IMR-90 (cell line): ENCODE data around the gene CDCA4. TPM values are rescaled to one million over a fixed set of nuclear protein-coding genes. Genes with fewer than 3 reads are reported as not detected.

Experiments
- ATAC-seq: fragments of 200-7000 bp; cut with Tn5 transposase; 2 replicates; pipeline ENCODE4 v1.9.1; 2020; ENCODE audit warnings: low read depth, mild to moderate bottlenecking, moderate library complexity
- BruUV-seq: library from RNA; stranded (reverse); fragments of 400-500 nt; replicated peaks from 2 replicates; lab custom pipeline; 2021; lab: Mats Ljungman, UMichigan
- CTCF ChIA-PET: fragments of 300-600 bp; formaldehyde crosslinking; extraction: SDS; loops from one replicate; lab custom pipeline; 2021; ENCODE audit warnings: antibody characterized with exemption; lab: Yijun Ruan, JAX
- POLR2A ChIA-PET: fragments of 300-600 bp; sonication (Branson Sonifier 250); formaldehyde crosslinking; loops from one replicate; lab custom pipeline; 2022; ENCODE audit warnings: antibody characterized with exemption; ENCODE audit not compliant: unreplicated experiment; lab: Charles Lee
- DNase-seq: peaks from one replicate; pipeline ENCODE4 v3.0.0; 2013
- H2AFZ ChIP-seq: replicated peaks from 2 replicates; pipeline ENCODE3; 2013; ENCODE audit warnings: low read length, mild to moderate bottlenecking; ENCODE audit not compliant: poor library complexity
- H2AK5ac ChIP-seq: 2 replicates; pipeline ENCODE4 v1.6.1; 2013; ENCODE audit warnings: low read depth, low read length, inconsistent platforms
- H2AK9ac ChIP-seq: replicated peaks from 2 replicates; pipeline ENCODE3; 2013; ENCODE audit warnings: mild to moderate bottlenecking, low read depth, low read length, moderate library complexity; ENCODE audit not compliant: poor library complexity
- H2BK120ac ChIP-seq: 2 replicates; pipeline ENCODE4 v1.6.1; 2013; ENCODE audit warnings: low read depth, low read length, inconsistent platforms
- H2BK15ac ChIP-seq: 3 replicates; pipeline ENCODE4 v1.6.1; 2013; ENCODE audit warnings: low read depth, low read length, inconsistent platforms
- H2BK20ac ChIP-seq: 2 replicates; pipeline ENCODE4 v1.6.1; 2013; ENCODE audit warnings: low read depth, mild to moderate bottlenecking, inconsistent platforms, low read length, moderate library complexity
- H2BK5ac ChIP-seq: 2 replicates; pipeline ENCODE4 v1.6.1; 2013; ENCODE audit warnings: mild to moderate bottlenecking, low read depth, low read length, inconsistent platforms; ENCODE audit not compliant: poor library complexity, severe bottlenecking
- H3K14ac ChIP-seq: replicated peaks from 2 replicates; pipeline ENCODE4 v1.6.1; 2013; ENCODE audit warnings: low read depth, low read length, inconsistent platforms
- H3K18ac ChIP-seq: 2 replicates; pipeline ENCODE4 v1.6.1; 2013; ENCODE audit warnings: low read depth, low read length, control low read depth
- H3K23ac ChIP-seq: 2 replicates; pipeline ENCODE4 v1.6.1; 2013; ENCODE audit warnings: low read depth, low read length, inconsistent platforms
- H3K27ac ChIP-seq: 2 replicates; pipeline ENCODE4 v1.5.1; 2013; ENCODE audit warnings: mild to moderate bottlenecking, control low read depth, low read length; ENCODE audit not compliant: insufficient read depth
- H3K27me3 ChIP-seq: 2 replicates; pipeline ENCODE4 v1.6.1; 2013; ENCODE audit warnings: low read length; ENCODE audit not compliant: control insufficient read depth, insufficient read depth
- H3K36me3 ChIP-seq: 2 replicates; pipeline ENCODE4 v1.6.1; 2013; ENCODE audit warnings: low read length, mixed read lengths; ENCODE audit not compliant: control insufficient read depth, insufficient read depth
- H3K4ac ChIP-seq: 2 replicates; pipeline ENCODE4 v1.6.1; 2013; ENCODE audit warnings: low read depth, low read length, inconsistent platforms
- H3K4me1 ChIP-seq: 2 replicates; pipeline ENCODE4 v1.6.1; 2013; ENCODE audit warnings: low read length, mixed read lengths; ENCODE audit not compliant: control insufficient read depth, insufficient read depth
- H3K4me2 ChIP-seq: 2 replicates; pipeline ENCODE4 v1.6.1; 2013; ENCODE audit warnings: low read depth, mild to moderate bottlenecking, control low read depth, low read length, moderate library complexity
- H3K4me3 ChIP-seq: 2 replicates; pipeline ENCODE4 v1.5.1; 2013; ENCODE audit warnings: low read depth, mild to moderate bottlenecking, control low read depth, low read length, moderate library complexity; ENCODE audit not compliant: insufficient read depth
- H3K56ac ChIP-seq: 2 replicates; pipeline ENCODE4 v1.6.1; 2013; ENCODE audit warnings: low read length, inconsistent platforms; ENCODE audit not compliant: insufficient read depth; ENCODE audit errors: extremely low read depth
- H3K79me1 ChIP-seq, 2 experiments: 2 replicates each; pipeline ENCODE4 v1.6.1; 2013; ENCODE audit warnings: low read length in 2 of 2, inconsistent platforms in 1 of 2, low read depth in 1 of 2
- H3K9ac ChIP-seq: 2 replicates; pipeline ENCODE4 v1.6.1; 2013; ENCODE audit warnings: low read depth, low read length, control low read depth
- H3K9me1 ChIP-seq: 2 replicates; pipeline ENCODE4 v1.6.1; 2013; ENCODE audit warnings: low read length, inconsistent platforms; ENCODE audit not compliant: insufficient read depth
- H3K9me3 ChIP-seq: 2 replicates; pipeline ENCODE4 v1.6.1; 2013; ENCODE audit warnings: low read length; ENCODE audit not compliant: control insufficient read depth, insufficient read depth
- H4K20me1 ChIP-seq: 2 replicates; pipeline ENCODE4 v1.6.1; 2013; ENCODE audit warnings: low read length, inconsistent platforms; ENCODE audit not compliant: insufficient read depth
- H4K5ac ChIP-seq: 2 replicates; pipeline ENCODE4 v1.6.1; 2013; ENCODE audit warnings: mild to moderate bottlenecking, low read depth, low read length, control low read depth
- H4K8ac ChIP-seq, 2 experiments: 2 replicates each; pipeline ENCODE4 v1.6.1; 2013; ENCODE audit warnings: low read depth in 2 of 2, low read length in 2 of 2, control low read depth in 1 of 2, inconsistent platforms in 1 of 2
- H4K91ac ChIP-seq: 2 replicates; pipeline ENCODE4 v1.6.1; 2013; ENCODE audit warnings: low read depth, low read length, inconsistent platforms; ENCODE audit not compliant: insufficient read depth
- BHLHE40 ChIP-seq: fragments of 150-350 bp; IDR thresholded peaks from 2 replicates; pipeline ENCODE4 v1.6.1; 2016; ENCODE audit warnings: mild to moderate bottlenecking, low read depth, low read length
- CEBPB ChIP-seq: IDR thresholded peaks from 2 replicates; pipeline ENCODE4 v1.6.1; 2012; ENCODE audit warnings: low read depth, low read length, improper control_type of control experiment
- CHD1 ChIP-seq: IDR thresholded peaks from 2 replicates; pipeline ENCODE4 v1.6.1; 2012; ENCODE audit warnings: low read depth, low read length, improper control_type of control experiment
- ELK1 ChIP-seq: fragments of 150-350 bp; IDR thresholded peaks from 2 replicates; pipeline ENCODE4 v1.6.1; 2016; ENCODE audit warnings: low read depth, mild to moderate bottlenecking, low read length, moderate library complexity, borderline replicate concordance
- FOS ChIP-seq: fragments of 150-350 bp; IDR thresholded peaks from 2 replicates; pipeline ENCODE4 v1.6.1; 2016; ENCODE audit warnings: low read depth, low read length
- MAFK ChIP-seq: IDR thresholded peaks from 2 replicates; pipeline ENCODE4 v1.6.1; 2012; ENCODE audit warnings: low read depth, low read length, improper control_type of control experiment
- MAZ ChIP-seq: IDR thresholded peaks from 2 replicates; pipeline ENCODE4 v1.6.1; 2012; ENCODE audit warnings: low read depth, mild to moderate bottlenecking, low read length, improper control_type of control experiment, moderate library complexity, borderline replicate concordance
- MXI1 ChIP-seq: IDR thresholded peaks from 2 replicates; pipeline ENCODE4 v1.6.1; 2012; ENCODE audit warnings: low read depth, mild to moderate bottlenecking, low read length, moderate library complexity, borderline replicate concordance
- NFE2L2 ChIP-seq: fragments of 150-350 bp; IDR thresholded peaks from 2 replicates; pipeline ENCODE4 v1.6.1; 2016; ENCODE audit warnings: low read depth, mild to moderate bottlenecking, low read length
- POLR2A ChIP-seq: IDR thresholded peaks from 2 replicates; pipeline ENCODE4 v1.6.1; 2012; ENCODE audit warnings: mild to moderate bottlenecking, low read depth, low read length
- RAD21 ChIP-seq: IDR thresholded peaks from 2 replicates; pipeline ENCODE4 v1.6.1; 2012; ENCODE audit warnings: low read length, improper control_type of control experiment
- RCOR1 ChIP-seq: IDR thresholded peaks from 2 replicates; pipeline ENCODE4 v1.6.1; 2012; ENCODE audit warnings: mild to moderate bottlenecking, low read length, improper control_type of control experiment; ENCODE audit not compliant: insufficient replicate concordance
- RFX5 ChIP-seq: IDR thresholded peaks from 2 replicates; pipeline ENCODE4 v1.8.0; 2012; ENCODE audit warnings: low read depth, mild to moderate bottlenecking, low read length, moderate library complexity
- SMC3 ChIP-seq: fragments of 150-350 bp; IDR thresholded peaks from 2 replicates; pipeline ENCODE4 v1.6.1; 2016; ENCODE audit warnings: low read depth, mild to moderate bottlenecking, antibody characterized with exemption, low read length, moderate library complexity
- USF2 ChIP-seq: fragments of 150-350 bp; IDR thresholded peaks from 2 replicates; pipeline ENCODE4 v1.6.1; 2017; ENCODE audit warnings: mild to moderate bottlenecking, antibody characterized with exemption, low read length, low read depth
- WGBS, 2 experiments: methylation state at CpG; one replicate each; pipeline versions ENCODE4 v1.1.5 to v1.1.7; 2013; ENCODE audit warnings: missing lambda C conversion rate in 2 of 2; ENCODE audit not compliant: insufficient read length in 1 of 2; ENCODE audit errors: extremely low coverage in 2 of 2; 5-methylcytosine and 5-hydroxymethylcytosine counted together
- dilution Hi-C: fragments of 300-500 bp; cut with HindIII; formaldehyde crosslinking; loops from one replicate; pipeline ENCODE4 v1.14.3; 2018; ENCODE audit warnings: low sequenced_read_pairs; ENCODE audit not compliant: unreplicated experiment
- in situ Hi-C: fragments of 300-500 bp; cut with MboI; formaldehyde crosslinking; loops from 3 replicates; pipeline ENCODE4 v1.14.3; 2019; ENCODE audit warnings: low sequenced_read_pairs, inconsistent platforms, mixed read lengths
- intact Hi-C: fragments of 100-400 bp; cut with micrococcal nuclease; formaldehyde crosslinking; loops from 2 replicates; pipeline ENCODE4 v1.10.0; 2022
- polyA plus RNA-seq, 3 experiments: library from polyadenylated mRNA; depleted of rRNA; stranded (reverse); fragments of >200 nt; gene quantifications; 2 replicates each; pipeline ENCODE4 v1.2.3, GENCODE V29; 2012; ENCODE audit warnings: low replicate concordance in 1 of 3
- total RNA-seq: library from RNA; depleted of rRNA; stranded (reverse); fragments of >200 nt; gene quantifications from 2 replicates; pipeline ENCODE4 v1.2.3, GENCODE V29; 2012
- TF ChIP-seq, protein P1 (sequence below): conservative IDR thresholded peaks from 2 replicates; pipeline ENCODE4 v1.5.1; 2012; ENCODE audit warnings: mild to moderate bottlenecking, low read depth, low read length, improper control_type of control experiment

The CDCA4 gene
- total and polyA plus RNA-seq, 2 of the 4 experiments (the other 2 are of a cell fraction), result 17.7 to 18.6 TPM

- CTCF ChIA-PET, result no interaction called here
- peaks cover 65% of the 10 kb centered on the region for H4K20me1 ChIP-seq
- no TSS peak for BruUV-seq
Observed at GRCh38 chr14:105011312-105011990, 9.4 kb downstream of the CDCA4 start.

More at GRCh38 chr14:105011312-105011990, 9.4 kb downstream of the CDCA4 start:
- intact Hi-C loops (no loop called here), dilution Hi-C loops (no loop called here), in situ Hi-C loops (no loop called here)
- Histone ChIP-seq H3K4me1 (peaks cover 19% of the 10 kb centered on the region), H3K9ac (no peak overlapping the region), H3K14ac (no peak overlapping the region), H4K5ac (no peak overlapping the region), H2AK5ac (no peak overlapping the region), H3K4ac (no peak overlapping the region), H3K56ac (no peak overlapping the region), H3K79me1 (peaks cover 22 to 59% of the 10 kb centered on the region in 2 experiments), H3K36me3 (peaks cover 30% of the 10 kb centered on the region), H3K9me1 (peaks cover 23% of the 10 kb centered on the region), H3K23ac (no peak overlapping the region), H4K91ac (no peak overlapping the region), H3K4me3 (no peak overlapping the region), H2BK15ac (no peak overlapping the region), H3K9me3 (no peaks in the 10 kb centered on the region), H2BK120ac (no peak overlapping the region), H2AK9ac (peak overlapping the region; percentile 18), H2BK20ac (no peak overlapping the region), H3K18ac (no peak overlapping the region), H2BK5ac (no peak overlapping the region), H3K27me3 (no peaks in the 10 kb centered on the region), H2AFZ (no peak overlapping the region), H3K4me2 (no peak overlapping the region), H4K8ac (no peak overlapping the region), H3K27ac (no peak overlapping the region)
- TF ChIP-seq CHD1, result no peak
- TF ChIP-seq MAFK, result no peak
- no peak for TF ChIP-seq NFE2L2
- no peak for TF ChIP-seq SMC3
- no peak for TF ChIP-seq ELK1
- no peak for TF ChIP-seq POLR2A
- TF ChIP-seq CEBPB, result no peak
- TF ChIP-seq, protein P1, sequence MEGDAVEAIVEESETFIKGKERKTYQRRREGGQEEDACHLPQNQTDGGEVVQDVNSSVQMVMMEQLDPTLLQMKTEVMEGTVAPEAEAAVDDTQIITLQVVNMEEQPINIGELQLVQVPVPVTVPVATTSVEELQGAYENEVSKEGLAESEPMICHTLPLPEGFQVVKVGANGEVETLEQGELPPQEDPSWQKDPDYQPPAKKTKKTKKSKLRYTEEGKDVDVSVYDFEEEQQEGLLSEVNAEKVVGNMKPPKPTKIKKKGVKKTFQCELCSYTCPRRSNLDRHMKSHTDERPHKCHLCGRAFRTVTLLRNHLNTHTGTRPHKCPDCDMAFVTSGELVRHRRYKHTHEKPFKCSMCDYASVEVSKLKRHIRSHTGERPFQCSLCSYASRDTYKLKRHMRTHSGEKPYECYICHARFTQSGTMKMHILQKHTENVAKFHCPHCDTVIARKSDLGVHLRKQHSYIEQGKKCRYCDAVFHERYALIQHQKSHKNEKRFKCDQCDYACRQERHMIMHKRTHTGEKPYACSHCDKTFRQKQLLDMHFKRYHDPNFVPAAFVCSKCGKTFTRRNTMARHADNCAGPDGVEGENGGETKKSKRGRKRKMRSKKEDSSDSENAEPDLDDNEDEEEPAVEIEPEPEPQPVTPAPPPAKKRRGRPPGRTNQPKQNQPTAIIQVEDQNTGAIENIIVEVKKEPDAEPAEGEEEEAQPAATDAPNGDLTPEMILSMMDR, result no peak
- no peak for TF ChIP-seq USF2
- TF ChIP-seq RAD21, result no peak
- TF ChIP-seq RCOR1, result no peak
- no peak for TF ChIP-seq FOS
- TF ChIP-seq RFX5, result no peak
- TF ChIP-seq MAZ, result no peak
- no peak for TF ChIP-seq BHLHE40
- TF ChIP-seq MXI1, result no peak
- no peak for ATAC-seq
- 92% methylated on average over 18 of the region's 29 CpGs; no CpG with 5 or more reads in 1 of the 2 experiments for WGBS, 2 experiments
- POLR2A ChIA-PET, result interaction anchor here (0.6 kb wide), 1 partner anchor 27 kb away, joined by 3 read pairs; no protein-coding TSS in a partner anchor
- DNase-seq, result no peak
